ENCODE data around the gene NWD2. TPM values are rescaled to one million over a fixed set of nuclear protein-coding genes. Genes with fewer than 3 reads are reported as not detected.

Gene NWD2
- total and polyA plus RNA-seq, 9 of the 15 experiments (the other 6 are each of a cell fraction or from before 2014, with no cell fraction given) = not detected

GRCh38 chr4:37400241-37400881 lies 155.8 kb downstream of the NWD2 start:
- H3K4me2 ChIP-seq (ENCODE audit: insufficient read depth, low read length) = no peak overlapping the region
- in situ Hi-C loops (cut with MboI) (no loop called here), intact Hi-C loops (cut with micrococcal nuclease) (no loop called here)
- H3K9me3 ChIP-seq (replicated peaks; ENCODE audit: control insufficient read depth, insufficient read depth, low read depth, low read length) = no peaks in the 10 kb centered on the region
- H3K4me1 ChIP-seq (replicated peaks in 1 of 2; ENCODE audit: control insufficient read depth in 2 of 2, insufficient read depth in 2 of 2, low read length in 2 of 2) = no peaks in the 10 kb centered on the region
- WGBS (ENCODE audit: insufficient coverage, low coverage, missing lambda C conversion rate) = 0% methylated on average over 2 of the region's 2 CpGs
- H3K27ac ChIP-seq (ENCODE audit: extremely low read depth, low read depth, low read length) = no peak overlapping the region
- no peak overlapping the region for H3K4me3 ChIP-seq
- no peak overlapping the region for H3K9ac ChIP-seq (ENCODE audit: insufficient read depth in 1 of 2, low read depth in 2 of 2, low read length in 2 of 2)
- H4K20me1 ChIP-seq (replicated peaks; ENCODE audit: control insufficient read depth, insufficient read depth, low read length) = no peaks in the 10 kb centered on the region
- no peak overlapping the region for H2AFZ ChIP-seq (ENCODE audit: low read depth, low read length)
- no peaks in the 10 kb centered on the region for H3K9me1 ChIP-seq (ENCODE audit: control insufficient read depth, insufficient read depth, low read length)
- ATAC-seq (no peak), FAIRE-seq (no peak), DNase-seq (ENCODE audit: extremely low read depth in 1 of 4, low spot score in 3 of 4) (no peak)
- H3K36me3 ChIP-seq (ENCODE audit: control insufficient read depth, insufficient read depth, low read length) = no peaks in the 10 kb centered on the region
- ChIA-PET CTCF (ENCODE audit: low intra/inter-chr PET ratio) (no interaction called here), POLR2A (no interaction called here)
- BruUV-seq (replicated peaks) = no TSS peak
- H3K79me2 ChIP-seq (ENCODE audit: control insufficient read depth, insufficient read depth, low read length) = no peaks in the 10 kb centered on the region
- H3K27me3 ChIP-seq (ENCODE audit: control insufficient read depth in 2 of 2, insufficient read depth in 2 of 2, low read length in 2 of 2) = no peaks in the 10 kb centered on the region
- TF ChIP-seq BDP1 (IDR thresholded peaks at IDR 0.05; ENCODE audit: insufficient read depth, insufficient read length) (no peak), ZKSCAN3 (CRISPR knock-in tag; IDR thresholded peaks at IDR 0.05) (no peak), SNRNP70 (optimal IDR thresholded peaks at IDR 0.05; ENCODE audit: low read depth, low read length) (no peak), RBM39 (optimal IDR thresholded peaks at IDR 0.05; ENCODE audit: low read depth, low read length) (no peak), FOXP4 (CRISPR knock-in tag; IDR thresholded peaks at IDR 0.05; ENCODE audit: borderline replicate concordance) (no peak), TOE1 (IDR thresholded peaks at IDR 0.05; ENCODE audit: borderline replicate concordance) (no peak), TOE1 (CRISPR knock-in tag; IDR thresholded peaks at IDR 0.05; ENCODE audit: borderline replicate concordance, low read depth) (no peak), EZH2 (IDR thresholded peaks at IDR 0.05; ENCODE audit: borderline replicate concordance, low read depth, low read length) (no peak), ZNF253 (CRISPR knock-in tag; conservative IDR thresholded peaks at IDR 0.05) (no peak), CCNT2 (IDR thresholded peaks at IDR 0.05; ENCODE audit: borderline replicate concordance, extremely low read depth, insufficient read length, low read depth, low read length) (no peak), HNRNPUL1 (IDR thresholded peaks at IDR 0.05; ENCODE audit: low read length) (no peak), XRCC3 (IDR thresholded peaks at IDR 0.05) (no peak), ZBTB1 (CRISPR knock-in tag; IDR thresholded peaks at IDR 0.05; ENCODE audit: borderline replicate concordance, low read depth) (no peak), ZBTB12 (CRISPR knock-in tag; IDR thresholded peaks at IDR 0.05) (no peak)
- TF ChIP-seq, protein P1, sequence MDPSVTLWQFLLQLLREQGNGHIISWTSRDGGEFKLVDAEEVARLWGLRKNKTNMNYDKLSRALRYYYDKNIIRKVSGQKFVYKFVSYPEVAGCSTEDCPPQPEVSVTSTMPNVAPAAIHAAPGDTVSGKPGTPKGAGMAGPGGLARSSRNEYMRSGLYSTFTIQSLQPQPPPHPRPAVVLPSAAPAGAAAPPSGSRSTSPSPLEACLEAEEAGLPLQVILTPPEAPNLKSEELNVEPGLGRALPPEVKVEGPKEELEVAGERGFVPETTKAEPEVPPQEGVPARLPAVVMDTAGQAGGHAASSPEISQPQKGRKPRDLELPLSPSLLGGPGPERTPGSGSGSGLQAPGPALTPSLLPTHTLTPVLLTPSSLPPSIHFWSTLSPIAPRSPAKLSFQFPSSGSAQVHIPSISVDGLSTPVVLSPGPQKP (CRISPR knock-in tag; IDR thresholded peaks at IDR 0.05) = no peak
- TF ChIP-seq, protein P2, sequence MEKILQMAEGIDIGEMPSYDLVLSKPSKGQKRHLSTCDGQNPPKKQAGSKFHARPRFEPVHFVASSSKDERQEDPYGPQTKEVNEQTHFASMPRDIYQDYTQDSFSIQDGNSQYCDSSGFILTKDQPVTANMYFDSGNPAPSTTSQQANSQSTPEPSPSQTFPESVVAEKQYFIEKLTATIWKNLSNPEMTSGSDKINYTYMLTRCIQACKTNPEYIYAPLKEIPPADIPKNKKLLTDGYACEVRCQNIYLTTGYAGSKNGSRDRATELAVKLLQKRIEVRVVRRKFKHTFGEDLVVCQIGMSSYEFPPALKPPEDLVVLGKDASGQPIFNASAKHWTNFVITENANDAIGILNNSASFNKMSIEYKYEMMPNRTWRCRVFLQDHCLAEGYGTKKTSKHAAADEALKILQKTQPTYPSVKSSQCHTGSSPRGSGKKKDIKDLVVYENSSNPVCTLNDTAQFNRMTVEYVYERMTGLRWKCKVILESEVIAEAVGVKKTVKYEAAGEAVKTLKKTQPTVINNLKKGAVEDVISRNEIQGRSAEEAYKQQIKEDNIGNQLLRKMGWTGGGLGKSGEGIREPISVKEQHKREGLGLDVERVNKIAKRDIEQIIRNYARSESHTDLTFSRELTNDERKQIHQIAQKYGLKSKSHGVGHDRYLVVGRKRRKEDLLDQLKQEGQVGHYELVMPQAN (IDR thresholded peaks at IDR 0.05; ENCODE audit: borderline replicate concordance) = no peak
